C4-2B (cell line): Measurements from ENCODE around the gene CYB5B.

Experiments used
- H3K27ac ChIP-seq: fragments of 450-650 bp; 2 replicates; pipeline ENCODE4 v1.5.1; 2017
- ZFX ChIP-seq: fragments of 450-650 bp; IDR thresholded peaks from 2 replicates; pipeline ENCODE4 v1.6.1; 2017
- TF ChIP-seq, protein P1 (sequence below): fragments of 450-650 bp; conservative IDR thresholded peaks from 2 replicates; pipeline ENCODE4 v1.5.1; 2017; ENCODE audit warnings: mild to moderate bottlenecking

Gene CYB5B

DNA sequence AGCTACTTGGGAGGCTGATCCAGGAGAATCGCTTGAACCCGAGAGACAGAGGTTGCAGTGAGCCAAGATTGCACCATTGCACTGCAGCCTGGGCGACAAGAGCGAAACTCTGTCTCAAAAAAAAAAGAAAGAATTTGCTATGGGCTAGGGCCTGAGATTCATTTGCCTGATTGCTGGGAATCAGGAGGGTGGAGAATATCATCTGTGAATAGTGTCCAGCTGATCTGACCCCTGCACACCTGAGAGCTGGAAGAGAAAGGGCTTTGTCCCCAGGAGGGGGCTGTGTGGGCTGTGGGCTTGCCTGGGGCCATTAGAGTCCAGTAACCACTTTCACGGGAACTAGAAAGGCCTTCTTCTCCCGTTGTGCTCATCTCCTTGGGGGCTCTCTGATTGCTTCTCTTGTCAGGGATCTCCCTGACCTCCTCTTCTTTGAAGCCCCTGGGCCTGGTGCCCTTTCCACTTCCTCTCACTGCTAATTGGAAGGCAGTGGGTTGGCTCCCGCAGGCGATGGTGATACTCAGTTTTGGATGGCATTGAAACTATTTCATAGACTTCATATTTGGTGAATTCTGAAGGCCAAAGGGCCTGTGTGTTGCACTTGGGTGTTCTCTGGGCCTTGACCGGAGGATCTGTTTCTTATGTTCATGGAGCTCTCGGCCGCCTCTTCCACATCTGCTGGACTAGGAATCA is 75.3 kb downstream of the CYB5B start:
- no peak for TF ChIP-seq ZFX
- TF ChIP-seq, protein P1, sequence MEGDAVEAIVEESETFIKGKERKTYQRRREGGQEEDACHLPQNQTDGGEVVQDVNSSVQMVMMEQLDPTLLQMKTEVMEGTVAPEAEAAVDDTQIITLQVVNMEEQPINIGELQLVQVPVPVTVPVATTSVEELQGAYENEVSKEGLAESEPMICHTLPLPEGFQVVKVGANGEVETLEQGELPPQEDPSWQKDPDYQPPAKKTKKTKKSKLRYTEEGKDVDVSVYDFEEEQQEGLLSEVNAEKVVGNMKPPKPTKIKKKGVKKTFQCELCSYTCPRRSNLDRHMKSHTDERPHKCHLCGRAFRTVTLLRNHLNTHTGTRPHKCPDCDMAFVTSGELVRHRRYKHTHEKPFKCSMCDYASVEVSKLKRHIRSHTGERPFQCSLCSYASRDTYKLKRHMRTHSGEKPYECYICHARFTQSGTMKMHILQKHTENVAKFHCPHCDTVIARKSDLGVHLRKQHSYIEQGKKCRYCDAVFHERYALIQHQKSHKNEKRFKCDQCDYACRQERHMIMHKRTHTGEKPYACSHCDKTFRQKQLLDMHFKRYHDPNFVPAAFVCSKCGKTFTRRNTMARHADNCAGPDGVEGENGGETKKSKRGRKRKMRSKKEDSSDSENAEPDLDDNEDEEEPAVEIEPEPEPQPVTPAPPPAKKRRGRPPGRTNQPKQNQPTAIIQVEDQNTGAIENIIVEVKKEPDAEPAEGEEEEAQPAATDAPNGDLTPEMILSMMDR = no peak
- H3K27ac ChIP-seq = no peak overlapping the region

DNA sequence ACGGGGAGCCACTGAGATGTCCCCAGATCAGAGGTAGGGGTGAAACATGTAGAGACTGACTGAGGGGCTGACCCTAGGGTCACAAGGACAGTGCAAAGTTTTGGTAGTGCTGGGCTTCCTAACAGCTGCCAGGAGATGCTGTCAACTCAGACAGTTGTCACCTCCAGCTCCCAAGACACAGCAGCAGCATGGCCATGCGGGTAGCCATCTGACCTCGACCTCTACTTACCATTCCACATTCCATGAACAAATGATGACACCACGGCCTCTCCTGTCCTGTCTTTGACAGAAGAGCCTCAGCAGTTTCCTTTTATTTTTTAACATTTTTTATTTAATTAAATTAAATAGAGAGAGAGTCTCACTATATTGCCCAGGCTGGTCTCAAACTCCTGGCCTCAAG is 76.1 kb downstream of the CYB5B start:
- H3K27ac ChIP-seq = no peak overlapping the region
- no peak for TF ChIP-seq ZFX
- TF ChIP-seq, protein P1 = no peak

DNA sequence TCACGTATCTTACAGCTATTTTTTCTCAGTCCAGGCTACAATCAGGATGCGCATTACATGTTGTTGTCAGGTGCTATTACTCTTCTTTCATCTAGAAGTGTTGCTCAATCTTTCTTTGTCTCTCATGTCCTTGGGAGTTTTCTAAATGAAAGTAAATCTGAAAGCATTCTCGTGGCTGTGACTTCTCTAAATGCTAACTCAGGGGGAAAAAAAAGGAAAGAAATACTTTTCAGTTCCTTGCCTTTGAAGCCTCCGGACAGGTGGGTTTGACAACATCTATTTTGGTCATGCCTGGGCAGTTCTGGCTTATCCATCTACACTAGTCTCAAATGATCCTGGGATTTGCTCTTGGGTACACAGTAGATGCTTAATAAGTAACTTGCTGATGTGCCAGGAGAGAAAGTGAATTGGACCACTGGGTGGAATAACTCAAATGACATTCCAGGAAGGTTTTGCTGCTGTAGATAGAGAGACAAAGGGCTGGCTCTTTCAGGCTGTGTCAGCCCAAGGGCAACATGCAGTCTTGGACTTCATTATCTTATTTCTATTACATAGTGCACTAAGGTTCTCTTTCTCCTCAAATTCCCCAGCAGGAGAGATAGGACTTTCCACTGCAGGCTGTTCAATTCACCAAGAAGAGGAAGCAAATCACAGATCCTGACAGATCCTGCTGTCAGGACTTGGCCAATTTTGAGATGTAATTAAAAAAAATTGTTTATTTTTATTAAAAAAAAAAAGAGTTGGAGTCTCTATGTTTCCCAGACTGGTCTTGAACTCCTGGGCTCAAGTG is 77.7 kb downstream of the CYB5B start:
- no peak overlapping the region for H3K27ac ChIP-seq
- TF ChIP-seq, protein P1 = no peak
- no peak for TF ChIP-seq ZFX

DNA sequence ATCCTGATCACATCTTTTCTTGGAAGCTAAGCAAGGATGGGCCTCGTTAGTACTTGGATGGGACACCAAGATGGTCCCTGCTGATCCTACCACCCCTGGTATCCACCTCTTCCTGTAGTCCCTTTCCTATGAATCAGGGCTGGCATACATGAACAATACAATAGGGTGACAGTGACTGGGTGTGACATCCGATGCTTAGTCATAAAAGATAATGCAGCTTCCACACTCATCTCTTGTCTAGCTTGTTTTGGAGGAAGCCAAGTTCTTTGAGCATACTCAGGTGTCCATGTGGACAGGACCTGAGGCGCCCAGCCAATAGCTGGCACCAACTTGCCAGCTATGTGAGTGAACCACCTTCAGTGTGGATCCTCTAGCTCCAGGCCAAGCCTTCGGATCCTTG is 78.8 kb downstream of the CYB5B start:
- no peak for TF ChIP-seq ZFX
- TF ChIP-seq, protein P1 = no peak
- no peak overlapping the region for H3K27ac ChIP-seq

DNA sequence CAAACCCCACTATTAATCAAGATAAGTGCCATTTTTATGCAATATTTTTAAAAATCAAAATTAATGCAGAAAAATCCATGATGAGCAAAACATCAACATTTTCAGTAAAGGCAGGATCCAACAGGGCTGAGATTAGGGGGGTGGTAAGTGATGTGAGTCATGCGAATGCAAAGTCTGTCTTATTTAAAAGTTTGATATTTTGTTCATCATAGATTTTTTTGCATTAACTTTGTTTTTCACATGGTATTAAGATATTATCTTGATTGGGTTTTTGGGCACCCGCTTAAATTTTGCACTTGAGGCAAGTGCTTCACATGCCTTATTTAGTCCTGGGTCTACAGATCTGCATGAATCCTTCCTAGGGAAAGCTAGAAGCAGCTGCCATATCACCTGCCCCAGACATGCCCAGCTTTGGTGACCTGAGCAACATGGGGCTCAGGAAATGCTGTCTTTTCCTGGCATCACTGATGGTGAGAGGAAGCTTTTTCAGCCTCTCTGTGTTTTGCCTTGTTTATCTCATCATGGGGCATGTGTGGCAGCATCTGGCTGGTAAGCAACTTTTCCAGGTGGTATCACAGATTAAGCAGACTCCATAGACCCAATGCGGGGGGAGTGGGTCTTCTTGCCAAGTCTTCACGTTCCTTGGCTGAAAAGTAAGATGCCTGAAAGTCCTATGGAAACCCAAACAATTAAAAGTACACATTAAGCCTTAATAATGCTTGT is 83.8 kb downstream of the CYB5B start:
- TF ChIP-seq, protein P1 = no peak
- TF ChIP-seq ZFX = no peak
- H3K27ac ChIP-seq = no peak overlapping the region

DNA sequence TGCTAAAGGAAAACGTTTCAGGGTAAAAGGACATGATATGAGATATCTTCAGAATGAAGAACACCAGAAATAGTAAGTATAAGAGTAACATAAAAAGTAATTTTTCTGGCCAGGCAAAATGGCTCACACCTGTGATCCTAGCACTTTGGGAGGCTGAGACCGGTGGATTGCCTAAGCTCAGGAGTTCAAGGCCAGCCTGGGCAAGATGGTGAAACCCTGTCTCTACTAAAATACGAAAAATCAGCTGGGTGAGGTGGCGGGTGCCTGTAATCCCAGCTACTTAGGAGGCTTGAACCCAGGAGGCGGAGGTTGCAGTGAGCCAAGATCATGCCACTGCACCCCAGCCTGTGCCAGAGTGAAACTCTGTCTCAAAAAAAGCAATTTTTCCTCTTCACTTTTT is 84.7 kb downstream of the CYB5B start:
- TF ChIP-seq, protein P1 = no peak
- TF ChIP-seq ZFX = no peak
- no peak overlapping the region for H3K27ac ChIP-seq

DNA sequence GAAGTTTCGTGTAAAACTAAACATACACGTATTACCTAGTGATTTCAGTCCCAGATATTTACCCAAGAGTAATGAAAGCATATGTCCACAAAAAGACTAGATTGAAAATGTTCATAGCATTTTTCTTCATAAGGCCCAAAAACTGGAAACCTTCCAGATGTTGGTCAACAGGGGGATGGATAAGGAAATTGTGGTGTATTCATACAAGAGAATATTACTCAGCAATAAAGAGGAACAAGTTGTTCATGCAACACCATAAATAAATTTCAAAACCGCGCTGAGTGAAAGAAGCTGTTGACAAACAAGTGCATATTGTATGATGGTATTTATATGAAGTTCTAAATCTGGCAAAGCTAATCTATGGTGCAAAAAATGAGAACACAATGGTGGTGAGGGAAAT is 87.2 kb downstream of the CYB5B start:
- H3K27ac ChIP-seq = no peak overlapping the region
- TF ChIP-seq, protein P1 = no peak
- no peak for TF ChIP-seq ZFX
